Heart left ventricle (tissue), 16 donors: ENCODE results near the gene CACNA2D1. TPM values are rescaled to one million over a fixed set of nuclear protein-coding genes. Genes with fewer than 3 reads are reported as not detected.
A peak's percentile ranks its signal among the peaks of the same experiment; 100 is the strongest.

Experiments
- ATAC-seq, 4 donors: fragments of 200-7000 bp; cut with Tn5 transposase; one replicate each; pipeline ENCODE4 v1.9.1; 2020 to 2022; ENCODE audit warnings: moderate library complexity in 4 of 4, mild to moderate bottlenecking in 3 of 4, moderate number of reproducible peaks in 1 of 4
- DNase-seq, 5 donors: peaks; one replicate each; pipeline ENCODE4 v3.0.0-alpha.2; 2020
- H3K27ac ChIP-seq, 12 donors: fragments of 200-600 bp; sonication (generic) in 4 of 12; one replicate each; pipeline versions ENCODE4 v1.5.0 to v1.8.0; 2016 to 2022; ENCODE audit warnings: mild to moderate bottlenecking in 2 of 12
- H3K27me3 ChIP-seq, 9 donors: fragments of 200-600 bp; sonication (generic) in 2 of 9; one replicate each; pipeline versions ENCODE4 v1.5.1 to v1.8.0; 2016 to 2022; ENCODE audit warnings: mild to moderate bottlenecking in 3 of 9
- H3K36me3 ChIP-seq, 9 donors: fragments of 200-600 bp; sonication (generic) in 2 of 9; one replicate each; pipeline versions ENCODE4 v1.5.0 to v1.8.0; 2018 to 2022; ENCODE audit warnings: mild to moderate bottlenecking in 2 of 9
- H3K4me1 ChIP-seq, 12 donors: fragments of 200-600 bp; sonication (generic) in 4 of 12; one replicate each; pipeline versions ENCODE4 v1.5.0 to v1.8.0; 2016 to 2022; ENCODE audit warnings: mild to moderate bottlenecking in 3 of 12
- H3K4me3 ChIP-seq, 12 donors: fragments of 200-600 bp; sonication (generic) in 4 of 12; one replicate each; pipeline versions ENCODE4 v1.5.0 to v1.8.0; 2017 to 2022; ENCODE audit warnings: mild to moderate bottlenecking in 9 of 12, moderate library complexity in 4 of 12
- H3K9me3 ChIP-seq, 12 donors: fragments of 200-600 bp; sonication (generic) in 4 of 12; one replicate each; pipeline versions ENCODE4 v1.5.0 to v1.8.0; 2016 to 2022; ENCODE audit warnings: mild to moderate bottlenecking in 1 of 12
- CTCF ChIP-seq, 12 donors: fragments of 200-600 bp; sonication (generic) in 4 of 12; IDR thresholded peaks; one replicate each; pipeline versions ENCODE4 v1.5.0 to v1.8.0; 2018 to 2022; ENCODE audit warnings: antibody characterized with exemption in 12 of 12, mild to moderate bottlenecking in 5 of 12
- POLR2A ChIP-seq, 2 donors: fragments of 450-650 bp; IDR thresholded peaks; one replicate each; pipeline ENCODE4 v1.6.1; 2017; ENCODE audit warnings: antibody characterized with exemption in 2 of 2, mild to moderate bottlenecking in 2 of 2, moderate library complexity in 2 of 2
- WGBS, 4 donors: extraction: QIAGEN DNeasy Blood & Tissue Kit in 2 of 4; methylation state at CpG; one replicate each; pipeline versions ENCODE4 v1.1.5 to v1.1.7; 2013 to 2018; 5-methylcytosine and 5-hydroxymethylcytosine counted together
- intact Hi-C, 10 donors: fragments of 100-400 bp; cut with DNase I; formaldehyde crosslinking; loops; one replicate each; pipeline versions ENCODE4 v1.11.1 to v1.14.2; 2022
- polyA plus RNA-seq, 2 donors: library from polyadenylated mRNA; stranded (reverse); fragments of 200-250 nt; gene quantifications; one replicate each; pipeline ENCODE4 v1.2.3, GENCODE V29; 2013
- total RNA-seq, 9 donors: library from RNA; depleted of rRNA in 2 of 9; stranded (reverse); fragments of >200 nt in 2 of 9; fragmentation: NEBNext Ultra II Directional in 3 of 9; extraction: Animal tissue kit (Norgen Biotek cat#: 25700) in 3 of 9; gene quantifications; one replicate each; pipeline versions ENCODE4 v1.1.0 to v1.2.4, GENCODE V29; 2016 to 2023
- donor health status: ischemic (EF 13 %, LVEDD 7.1; RV severe dilation, severe dysfunction).
- donor health status: healthy with polysubstance abuse.
- donor health status: DM: no; HTN: yes; CAD: no.
- donor health status: DM: no; HTN: no; CAD: no.
- donor health status: ischemic (EF 25% LVEDD 6.9; RV normal size, moderate dysfunction).
- donor health status: ischemic (EF 25% LVEDD 5.7; RV mildly dilated, moderate dysfunction).
- donor health status: healthy.
- donor health status: DM: yes; HTN: yes; CAD: no.
- donor health status: ischemic (EF 35%, LVEDD 5.7; RV mildly dilated, moderate dysfunction).
- donor health status: nonischemic (EF 11% LVEDD 7.7; RV severe dilation, severe dysfunction).
- donor health status: DM: yes; HTN: yes; CAD: no.
- donor health status: PGD.
- donor health status: ischemic (EF 29% LVEDD 5.4; RV normal size, mild dysfunction).
- donor health status: nonischemic (EF 23%, LVEDD 6.1; RV moderate dilation, normal function).

CACNA2D1 gene
- total and polyA plus RNA-seq, 11 donors: 13.5 to 122 (median 55.5) TPM

GRCh38 chr7:82221152-82221674 is 222.4 kb downstream of the CACNA2D1 start:
- 92 to 93% (median 92%) methylated on average over 9 of the region's 9 CpGs for WGBS, 4 donors
- TF ChIP-seq CTCF (IDR thresholded peaks at IDR 0.05) (no peak), POLR2A (IDR thresholded peaks at IDR 0.05) (no peak)
- no peaks in the 10 kb centered on the region for H3K9me3 ChIP-seq
- ATAC-seq (no peak), DNase-seq (no peak)
- no peak overlapping the region for H3K4me3 ChIP-seq
- H3K4me1 ChIP-seq: no peaks in the 10 kb centered on the region
- intact Hi-C loops: no loop called here
- H3K27me3 ChIP-seq: no peaks in the 10 kb centered on the region
- no peaks in the 10 kb centered on the region for H3K36me3 ChIP-seq
- H3K27ac ChIP-seq: no peak overlapping the region

- ATAC-seq (no peak), DNase-seq (no peak)
- Histone ChIP-seq H3K27ac (no peak overlapping the region), H3K4me3 (no peak overlapping the region), H3K27me3 (no peaks in the 10 kb centered on the region), H3K9me3 (peaks cover 0 to 8% (median 0%) of the 10 kb centered on the region in 12 donors), H3K4me1 (peaks cover 0 to 18% (median 4%) of the 10 kb centered on the region in 12 donors), H3K36me3 (no peaks in the 10 kb centered on the region)
- no peak for TF ChIP-seq CTCF (IDR thresholded peaks at IDR 0.05)
- TF ChIP-seq POLR2A (IDR thresholded peaks at IDR 0.05): no peak
- intact Hi-C loops: no loop called here
Measured at GRCh38 chr7:82212466-82212865, 231.1 kb downstream of the CACNA2D1 start.

GRCh38 chr7:82211333-82211732 is 232.2 kb downstream of the CACNA2D1 start:
- no peaks in the 10 kb centered on the region for H3K36me3 ChIP-seq
- H3K27ac ChIP-seq: no peak overlapping the region
- intact Hi-C loops: no loop called here
- TF ChIP-seq CTCF (IDR thresholded peaks at IDR 0.05) (no peak), POLR2A (IDR thresholded peaks at IDR 0.05) (no peak)
- ATAC-seq (no peak), DNase-seq (no peak)
- WGBS, 4 donors: 85 to 98% (median 93%) methylated on average over 1 of the region's 1 CpG
- H3K27me3 ChIP-seq: no peaks in the 10 kb centered on the region
- peaks cover 0 to 8% (median 0%) of the 10 kb centered on the region in 12 donors for H3K9me3 ChIP-seq
- H3K4me1 ChIP-seq: peaks cover 0 to 18% (median 4%) of the 10 kb centered on the region in 12 donors
- no peak overlapping the region for H3K4me3 ChIP-seq

- Histone ChIP-seq H3K4me1 (peaks cover 0 to 18% (median 4%) of the 10 kb centered on the region in 12 donors), H3K27ac (no peak overlapping the region)
- ATAC-seq: peak in 3 of 4 donors; percentile 20 to 58 (median 47)
Measured at GRCh38 chr7:82210416-82211184, 233.0 kb downstream of the CACNA2D1 start.

More at GRCh38 chr7:82210416-82211184, 233.0 kb downstream of the CACNA2D1 start:
- DNase-seq: no peak
- intact Hi-C loops: no loop called here
- TF ChIP-seq CTCF (IDR thresholded peaks at IDR 0.05): no peak
- no peak for TF ChIP-seq POLR2A (IDR thresholded peaks at IDR 0.05)
- 29 to 54% (median 39%) methylated on average over 2 of the region's 2 CpGs for WGBS, 4 donors
- Histone ChIP-seq H3K27me3 (no peaks in the 10 kb centered on the region), H3K9me3 (peaks cover 0 to 8% (median 0%) of the 10 kb centered on the region in 12 donors), H3K4me3 (no peak overlapping the region), H3K36me3 (no peaks in the 10 kb centered on the region)
